Type B pancreatic cell (in vitro differentiated cells): ENCODE results near the gene TSPAN15. TPM values are rescaled to one million over a fixed set of nuclear protein-coding genes. Genes with fewer than 3 reads are reported as not detected.

Source experiments
- DNase-seq: peaks from one replicate; pipeline ENCODE4 v3.0.0; 2021; ENCODE audit warnings: mixed read lengths; ENCODE audit not compliant: unreplicated experiment; ENCODE audit errors: extremely low spot score
- H3K27ac Mint-ChIP-seq: 2 replicates; pipeline ENCODE4 v1.8.0; 2021; ENCODE audit warnings: mild to moderate bottlenecking, mixed read lengths
- H3K27me3 Mint-ChIP-seq: 2 replicates; pipeline ENCODE4 v1.8.0; 2021; ENCODE audit warnings: mixed read lengths
- H3K36me3 Mint-ChIP-seq: 2 replicates; pipeline ENCODE4 v1.8.0; 2021; ENCODE audit warnings: mixed read lengths
- H3K4me1 Mint-ChIP-seq: one replicate; pipeline ENCODE4 v1.8.0; 2021; ENCODE audit warnings: mixed read lengths; ENCODE audit not compliant: unreplicated experiment
- H3K4me3 Mint-ChIP-seq: 2 replicates; pipeline ENCODE4 v1.8.0; 2021; ENCODE audit warnings: mild to moderate bottlenecking, mixed read lengths
- H3K9me3 Mint-ChIP-seq: 2 replicates; pipeline ENCODE4 v1.8.0; 2021; ENCODE audit warnings: mixed read lengths
- total RNA-seq: library from RNA; stranded (reverse); gene quantifications from 2 replicates; pipeline ENCODE4 v1.2.1, GENCODE V29; 2021; ENCODE audit warnings: low replicate concordance
- TF ChIP-seq, protein P1 (sequence below): fragments of 200-600 bp; sonication (generic); conservative IDR thresholded peaks from 2 replicates; pipeline ENCODE4 v1.5.0; 2021; ENCODE audit warnings: antibody characterized with exemption, mild to moderate bottlenecking

The TSPAN15 gene
- total RNA-seq, 1 donor from 2014 or later = 19.7 TPM

DNA sequence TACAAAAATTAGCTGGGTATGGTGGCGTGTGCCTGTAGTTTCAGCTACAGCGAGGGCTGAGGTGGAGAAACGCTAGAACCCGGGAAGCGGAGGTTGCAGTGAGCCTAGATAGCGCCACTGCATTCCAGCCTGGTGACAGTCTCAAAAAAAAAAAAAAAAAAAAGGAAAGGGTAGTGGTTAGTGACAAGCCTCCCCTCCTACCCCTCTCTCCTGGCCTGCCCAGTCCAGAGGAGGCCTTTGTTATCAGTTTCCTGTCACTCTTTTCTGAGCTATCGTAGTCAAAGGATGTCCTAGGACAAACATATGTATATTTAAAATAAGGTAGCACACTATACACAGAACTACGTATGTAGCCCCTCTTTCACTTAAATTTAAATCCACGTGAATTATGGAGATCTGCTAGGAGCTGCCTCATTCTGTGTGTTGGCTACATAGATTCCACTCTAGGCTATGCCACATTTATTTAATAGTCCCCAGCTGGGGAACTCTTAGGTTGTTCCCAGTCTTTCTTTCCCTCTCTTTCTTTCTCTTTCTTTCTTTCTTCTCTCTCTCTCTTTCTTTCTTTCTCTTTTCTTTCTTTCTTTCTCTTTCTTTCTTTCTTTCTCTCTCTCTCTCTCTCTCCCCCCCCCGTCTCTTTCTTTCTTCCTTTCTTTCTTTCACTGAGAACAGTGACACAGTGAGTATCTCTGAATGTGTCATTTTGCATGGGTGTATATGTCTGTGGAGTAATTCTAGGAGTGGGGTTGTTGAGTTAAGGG lies 3.9 kb downstream of the TSPAN15 start:
- peaks cover 28% of the 10 kb centered on the region for H3K4me1 Mint-ChIP-seq
- peaks cover 9% of the 10 kb centered on the region for H3K9me3 Mint-ChIP-seq
- no peak for DNase-seq
- H3K27me3 Mint-ChIP-seq = peaks cover 17% of the 10 kb centered on the region
- H3K27ac Mint-ChIP-seq = no peak overlapping the region
- no peaks in the 10 kb centered on the region for H3K36me3 Mint-ChIP-seq
- TF ChIP-seq, protein P1, sequence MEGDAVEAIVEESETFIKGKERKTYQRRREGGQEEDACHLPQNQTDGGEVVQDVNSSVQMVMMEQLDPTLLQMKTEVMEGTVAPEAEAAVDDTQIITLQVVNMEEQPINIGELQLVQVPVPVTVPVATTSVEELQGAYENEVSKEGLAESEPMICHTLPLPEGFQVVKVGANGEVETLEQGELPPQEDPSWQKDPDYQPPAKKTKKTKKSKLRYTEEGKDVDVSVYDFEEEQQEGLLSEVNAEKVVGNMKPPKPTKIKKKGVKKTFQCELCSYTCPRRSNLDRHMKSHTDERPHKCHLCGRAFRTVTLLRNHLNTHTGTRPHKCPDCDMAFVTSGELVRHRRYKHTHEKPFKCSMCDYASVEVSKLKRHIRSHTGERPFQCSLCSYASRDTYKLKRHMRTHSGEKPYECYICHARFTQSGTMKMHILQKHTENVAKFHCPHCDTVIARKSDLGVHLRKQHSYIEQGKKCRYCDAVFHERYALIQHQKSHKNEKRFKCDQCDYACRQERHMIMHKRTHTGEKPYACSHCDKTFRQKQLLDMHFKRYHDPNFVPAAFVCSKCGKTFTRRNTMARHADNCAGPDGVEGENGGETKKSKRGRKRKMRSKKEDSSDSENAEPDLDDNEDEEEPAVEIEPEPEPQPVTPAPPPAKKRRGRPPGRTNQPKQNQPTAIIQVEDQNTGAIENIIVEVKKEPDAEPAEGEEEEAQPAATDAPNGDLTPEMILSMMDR = no peak
- H3K4me3 Mint-ChIP-seq = no peak overlapping the region

DNA sequence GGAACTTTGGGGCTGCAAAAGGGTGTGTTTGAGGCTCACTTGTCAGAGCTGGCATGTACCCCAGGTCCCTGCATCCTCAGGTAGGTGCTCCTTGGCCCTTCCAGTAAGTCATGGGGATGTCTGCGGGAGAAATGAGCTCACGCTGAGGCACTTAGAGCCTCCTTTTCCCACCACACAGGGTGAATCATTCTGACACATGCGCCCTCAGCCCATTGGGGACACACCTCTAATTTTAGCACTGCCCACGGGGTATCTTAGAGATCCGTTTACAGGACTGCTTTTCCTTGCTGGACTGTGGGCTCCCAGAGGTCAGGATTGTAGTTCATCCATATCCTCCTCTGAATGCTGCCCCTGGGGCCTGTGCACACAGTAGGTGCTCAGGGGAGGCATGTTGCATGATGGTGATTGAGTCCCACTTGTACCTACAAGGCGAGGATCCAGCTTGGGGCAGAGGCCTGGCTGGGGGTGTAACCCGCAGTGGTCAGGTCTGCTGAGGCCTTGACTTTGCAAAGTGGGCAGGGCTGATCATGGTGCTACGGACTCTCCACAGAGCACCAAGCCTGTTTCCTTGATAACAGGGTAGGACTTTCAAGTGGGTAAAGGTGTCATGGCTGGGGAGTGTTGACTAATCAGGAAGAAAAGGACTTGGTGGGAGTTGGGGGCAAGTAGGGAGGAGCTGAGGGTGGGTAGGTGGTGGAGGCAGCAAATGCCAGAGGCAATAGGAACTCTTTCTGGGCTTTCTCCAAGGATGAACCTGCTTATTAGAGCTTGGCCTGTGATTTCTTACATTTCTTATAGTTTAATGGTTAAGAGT lies 5.8 kb downstream of the TSPAN15 start:
- H3K36me3 Mint-ChIP-seq = no peaks in the 10 kb centered on the region
- peaks cover 14% of the 10 kb centered on the region for H3K27me3 Mint-ChIP-seq
- TF ChIP-seq, protein P1 = no peak
- H3K9me3 Mint-ChIP-seq = peaks cover 9% of the 10 kb centered on the region
- H3K4me3 Mint-ChIP-seq = no peak overlapping the region
- peaks cover 29% of the 10 kb centered on the region for H3K4me1 Mint-ChIP-seq
- DNase-seq = no peak
- H3K27ac Mint-ChIP-seq = peak overlapping the region; percentile 80

DNA sequence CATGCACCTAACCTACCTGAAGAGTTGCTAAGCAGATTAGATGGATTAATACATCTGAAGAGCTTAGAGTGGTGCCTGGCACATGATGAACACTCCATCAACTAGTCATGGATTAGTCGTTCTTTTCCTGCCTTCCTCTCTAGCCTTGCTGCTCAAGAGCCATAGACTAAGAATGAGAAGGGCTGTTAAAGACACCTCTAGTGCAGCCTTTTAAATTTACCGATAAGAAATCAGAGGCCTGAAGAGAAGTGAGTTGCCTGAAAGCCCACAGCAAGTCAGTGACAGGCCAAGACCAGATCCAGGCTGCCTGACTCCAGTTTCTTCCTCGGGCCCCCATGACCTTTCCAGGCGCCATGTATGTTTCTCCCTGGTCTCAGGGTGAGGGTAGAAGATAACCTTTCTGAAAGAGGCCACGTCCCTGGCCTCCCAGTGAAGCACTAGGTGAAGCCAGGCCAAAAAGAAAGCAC lies 6.5 kb downstream of the TSPAN15 start:
- peak overlapping the region; percentile 80 for H3K27ac Mint-ChIP-seq
- DNase-seq = no peak
- H3K4me3 Mint-ChIP-seq = peak overlapping the region; percentile 11
- TF ChIP-seq, protein P1 = no peak
- peaks cover 7% of the 10 kb centered on the region for H3K27me3 Mint-ChIP-seq
- H3K4me1 Mint-ChIP-seq = peaks cover 28% of the 10 kb centered on the region
- no peaks in the 10 kb centered on the region for H3K36me3 Mint-ChIP-seq
- peaks cover 9% of the 10 kb centered on the region for H3K9me3 Mint-ChIP-seq

DNA sequence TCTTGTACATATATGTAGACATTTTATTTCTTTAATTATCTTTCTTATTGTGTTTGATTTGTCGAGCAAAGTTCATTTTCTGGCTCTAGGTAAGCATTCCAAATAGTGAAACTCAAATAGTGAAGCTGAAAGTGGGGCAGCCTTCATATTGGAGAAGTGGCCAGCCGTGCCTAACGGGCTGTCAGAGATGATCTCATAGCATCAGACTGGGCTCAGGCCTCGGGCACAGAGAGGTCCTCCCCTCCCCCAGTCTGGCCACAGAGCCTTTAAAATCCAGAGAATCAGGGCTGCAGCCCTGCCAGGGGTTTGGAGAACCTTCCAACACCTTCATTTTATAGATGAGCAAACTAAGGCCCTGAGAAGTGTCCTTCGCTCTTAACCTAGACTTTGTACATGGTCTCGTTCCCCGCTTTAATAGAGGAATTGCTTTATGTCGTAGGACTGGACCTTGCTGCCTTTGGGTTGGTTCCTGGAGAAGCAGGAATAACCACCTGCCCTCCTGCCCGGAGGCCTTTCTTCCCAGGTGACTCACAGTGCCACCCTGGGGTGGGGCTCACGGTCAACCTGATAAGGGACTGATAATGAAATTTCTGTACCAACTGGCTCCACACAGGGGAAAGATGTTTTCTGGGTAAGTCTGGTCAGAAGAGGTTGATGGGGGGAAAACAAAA lies 7.3 kb downstream of the TSPAN15 start:
- H3K4me3 Mint-ChIP-seq = peak overlapping the region; percentile 57
- TF ChIP-seq, protein P1 = no peak
- no peak for DNase-seq
- peak overlapping the region; percentile 80 for H3K27ac Mint-ChIP-seq
- no peaks in the 10 kb centered on the region for H3K36me3 Mint-ChIP-seq
- H3K27me3 Mint-ChIP-seq = peaks cover under 1% of the 10 kb centered on the region
- H3K9me3 Mint-ChIP-seq = peaks cover 9% of the 10 kb centered on the region
- H3K4me1 Mint-ChIP-seq = peaks cover 26% of the 10 kb centered on the region

DNA sequence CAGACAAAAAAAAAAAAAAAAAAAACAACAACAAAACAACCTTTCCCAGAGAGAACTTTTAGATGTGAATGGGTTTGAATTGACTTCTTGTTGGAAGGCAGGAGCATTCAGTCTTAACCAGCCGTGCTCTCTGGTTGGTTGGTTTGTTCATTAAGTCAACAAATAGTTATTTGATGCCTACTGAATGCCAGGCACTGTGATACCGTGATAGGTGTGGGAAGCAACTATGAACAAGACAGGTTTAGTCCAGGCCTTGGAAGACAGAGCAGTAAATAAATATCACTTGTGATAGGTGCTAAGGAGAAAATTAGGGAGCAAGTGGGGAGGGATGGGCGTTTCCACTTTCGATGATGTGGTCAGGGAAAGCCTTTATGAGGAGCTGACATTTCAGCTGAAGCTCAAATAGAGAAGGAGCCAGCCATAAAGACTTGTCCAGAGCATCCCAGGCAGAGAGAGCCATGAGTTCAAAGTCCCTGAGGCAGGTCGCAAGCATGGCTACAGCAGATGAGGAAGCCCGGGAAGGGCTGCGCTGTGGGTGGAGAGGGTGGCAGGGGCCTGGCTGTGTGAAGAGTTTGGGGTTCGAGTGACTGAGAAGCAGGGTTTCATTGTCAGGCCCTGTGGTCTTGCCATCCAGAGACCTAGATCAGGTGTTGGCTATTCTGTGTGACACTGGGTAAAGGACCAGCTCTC lies 8.0 kb downstream of the TSPAN15 start:
- no peak for DNase-seq
- H3K4me1 Mint-ChIP-seq = peaks cover 26% of the 10 kb centered on the region
- H3K9me3 Mint-ChIP-seq = peaks cover 9% of the 10 kb centered on the region

More for the DNA sequence above, 8.0 kb downstream of the TSPAN15 start:
- Mint-ChIP-seq H3K27me3 (no peaks in the 10 kb centered on the region), H3K4me3 (peak overlapping the region; percentile 1), H3K27ac (peak overlapping the region; percentile 80), H3K36me3 (no peaks in the 10 kb centered on the region)
- TF ChIP-seq, protein P1 = no peak
